Thyroid gland (tissue), 4 donors: ENCODE data around the gene NT5C3B. TPM values are rescaled to one million over a fixed set of nuclear protein-coding genes. Genes with fewer than 3 reads are reported as not detected.
A peak's percentile ranks its signal among the peaks of the same experiment; 100 is the strongest.

Experiments
- DNase-seq, 2 donors: peaks; one replicate each; pipeline ENCODE4 v3.0.0-alpha.2; 2019
- H3K27ac ChIP-seq, 3 donors: fragments of 200-600 bp; sonication (generic); 1 replicate in 2 of 3; 2 replicates in 1 of 3; pipeline ENCODE4 v1.5.1; 2016 to 2019; ENCODE audit warnings: mild to moderate bottlenecking in 1 of 3, moderate library complexity in 1 of 3
- H3K27me3 ChIP-seq: fragments of 200-600 bp; sonication (generic); one replicate; pipeline ENCODE4 v1.5.1; 2019
- H3K36me3 ChIP-seq, 2 donors: fragments of 200-600 bp; sonication (generic); one replicate each; pipeline ENCODE4 v1.5.1; 2016 to 2019
- H3K4me1 ChIP-seq, 2 donors: fragments of 200-600 bp; sonication (generic); one replicate each; pipeline ENCODE4 v1.5.1; 2017 to 2019
- H3K4me3 ChIP-seq, 3 donors: fragments of 200-600 bp; sonication (generic); replicated peaks in 1 of 3; 1 replicate in 2 of 3; 2 replicates in 1 of 3; pipeline ENCODE4 v1.5.1; 2016; ENCODE audit warnings: mild to moderate bottlenecking in 1 of 3
- H3K9me3 ChIP-seq: fragments of 200-600 bp; sonication (generic); one replicate; pipeline ENCODE4 v1.5.1; 2017
- CTCF ChIP-seq, 6 experiments: fragments of 200-600 bp in 3 of 6; fragments of 450-650 bp in 3 of 6; sonication (generic) in 3 of 6; IDR thresholded peaks; one replicate each; pipeline ENCODE4 v1.5.1; 2016 to 2019; ENCODE audit warnings: antibody characterized with exemption in 6 of 6, mild to moderate bottlenecking in 2 of 6, inconsistent platforms in 1 of 6, moderate library complexity in 1 of 6
- POLR2A ChIP-seq, 2 donors: fragments of 450-650 bp; IDR thresholded peaks; one replicate each; pipeline ENCODE4 v1.6.1; 2017; ENCODE audit warnings: antibody characterized with exemption in 2 of 2, mild to moderate bottlenecking in 2 of 2, moderate library complexity in 1 of 2
- WGBS, 2 donors: methylation state at CpG; one replicate each; pipeline ENCODE4 v1.1.5; 2017; 5-methylcytosine and 5-hydroxymethylcytosine counted together
- intact Hi-C: fragments of 100-400 bp; cut with DNase I; formaldehyde crosslinking; loops from one replicate; pipeline ENCODE4 v1.15.1; 2023
- total RNA-seq, 4 donors: library from RNA; depleted of rRNA; stranded (reverse); fragments of >200 nt; gene quantifications; one replicate each; pipeline ENCODE4 v1.2.3, GENCODE V29; 2016

NT5C3B gene
- total RNA-seq, 4 donors from 2014 or later: 97.3 to 132 (median 110) TPM

- peak within 1 kb of the TSS; percentile 36 to 80 (median 58) for H3K27ac ChIP-seq
- H3K4me1 ChIP-seq: peaks cover 18 to 37% of the 10 kb centered on the region in 2 donors
- intact Hi-C loops: no loop called here
- no peak for TF ChIP-seq POLR2A (IDR thresholded peaks at IDR 0.05)
- TF ChIP-seq CTCF (IDR thresholded peaks at IDR 0.05): no peak
- DNase-seq: peak; percentile 72 to 73
- H3K4me3 ChIP-seq: peak within 1 kb of the TSS; percentile 51 to 79 (median 64)
- WGBS, 2 donors: 3 to 7% methylated on average over 27 of the region's 35 CpGs
- no peaks in the 10 kb centered on the region for H3K9me3 ChIP-seq
- no peaks in the 10 kb centered on the region for H3K27me3 ChIP-seq
- no peaks in the 10 kb centered on the region for H3K36me3 ChIP-seq
Observed at GRCh38 chr17:41812381-41813151, 23.5 kb downstream of the NT5C3B start, which contains the start of gene FKBP10. TSS of gene FKBP10 (plus strand) at chr17:41813004. CDS start at chr17:41813035, 31 bp downstream.

DNA sequence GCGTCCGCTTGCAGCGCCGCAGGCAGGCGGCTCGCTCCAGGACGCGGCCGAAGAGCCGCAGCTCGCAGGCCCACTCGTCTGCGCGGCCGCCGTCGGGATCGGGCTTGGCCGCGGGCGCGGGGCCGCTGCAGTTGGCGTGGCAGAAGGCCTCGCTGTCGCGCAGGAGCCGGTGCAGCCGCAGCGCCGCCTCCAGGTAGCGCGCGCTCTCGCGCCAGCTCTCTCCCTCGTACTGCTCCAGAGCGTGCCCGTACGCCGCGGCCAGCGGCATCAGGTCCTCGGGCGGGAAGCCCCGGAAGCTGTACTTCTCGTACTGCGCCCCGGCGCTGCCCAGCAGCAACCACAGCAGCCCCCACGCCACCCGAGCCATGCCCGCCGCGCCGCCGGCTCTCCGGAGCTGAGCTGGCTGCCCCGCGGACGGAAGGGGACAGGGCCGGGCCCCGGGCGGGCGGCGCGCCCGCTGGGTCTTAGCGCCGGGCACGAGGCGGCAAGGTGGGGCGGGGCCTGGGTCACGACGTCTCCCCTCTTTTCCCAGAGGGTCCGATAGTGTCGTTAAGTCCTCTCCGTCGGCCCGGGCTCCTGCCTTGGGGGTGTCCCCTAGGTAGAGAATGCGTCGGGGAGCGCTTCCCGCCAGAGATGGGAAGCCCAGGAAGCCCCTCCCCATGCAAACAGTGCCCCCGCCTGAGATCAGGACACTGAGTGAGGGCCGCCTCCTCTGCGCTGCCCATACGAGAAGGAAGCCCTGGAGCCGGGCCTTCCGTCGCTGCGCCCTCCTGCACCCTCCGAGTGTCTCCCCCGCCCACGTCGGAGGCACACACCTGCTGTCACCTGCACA lies 24.3 kb downstream of the NT5C3B start, which contains the start of gene P3H4:
Gene P3H4 (minus strand): TSS at position 401 of the 832 bp plus-strand sequence. CDS start 34 bp downstream, at position 367.
- intact Hi-C loops: no loop called here
- TF ChIP-seq POLR2A (IDR thresholded peaks at IDR 0.05) (peak; percentile 15 to 65), CTCF (IDR thresholded peaks at IDR 0.05) (peak; percentile 40 to 90 (median 72))
- no peaks in the 10 kb centered on the region for H3K36me3 ChIP-seq
- 0 to 1% methylated on average over 5 to 19 of the region's 96 CpGs for WGBS, 2 donors
- peak within 1 kb of the TSS; percentile 36 to 80 (median 58) for H3K27ac ChIP-seq
- H3K4me3 ChIP-seq: peak within 1 kb of the TSS; percentile 51 to 79 (median 64)
- DNase-seq: peak; percentile 85 to 86
- peaks cover 18 to 37% of the 10 kb centered on the region in 2 donors for H3K4me1 ChIP-seq
- no peaks in the 10 kb centered on the region for H3K27me3 ChIP-seq
- H3K9me3 ChIP-seq: no peaks in the 10 kb centered on the region

DNA sequence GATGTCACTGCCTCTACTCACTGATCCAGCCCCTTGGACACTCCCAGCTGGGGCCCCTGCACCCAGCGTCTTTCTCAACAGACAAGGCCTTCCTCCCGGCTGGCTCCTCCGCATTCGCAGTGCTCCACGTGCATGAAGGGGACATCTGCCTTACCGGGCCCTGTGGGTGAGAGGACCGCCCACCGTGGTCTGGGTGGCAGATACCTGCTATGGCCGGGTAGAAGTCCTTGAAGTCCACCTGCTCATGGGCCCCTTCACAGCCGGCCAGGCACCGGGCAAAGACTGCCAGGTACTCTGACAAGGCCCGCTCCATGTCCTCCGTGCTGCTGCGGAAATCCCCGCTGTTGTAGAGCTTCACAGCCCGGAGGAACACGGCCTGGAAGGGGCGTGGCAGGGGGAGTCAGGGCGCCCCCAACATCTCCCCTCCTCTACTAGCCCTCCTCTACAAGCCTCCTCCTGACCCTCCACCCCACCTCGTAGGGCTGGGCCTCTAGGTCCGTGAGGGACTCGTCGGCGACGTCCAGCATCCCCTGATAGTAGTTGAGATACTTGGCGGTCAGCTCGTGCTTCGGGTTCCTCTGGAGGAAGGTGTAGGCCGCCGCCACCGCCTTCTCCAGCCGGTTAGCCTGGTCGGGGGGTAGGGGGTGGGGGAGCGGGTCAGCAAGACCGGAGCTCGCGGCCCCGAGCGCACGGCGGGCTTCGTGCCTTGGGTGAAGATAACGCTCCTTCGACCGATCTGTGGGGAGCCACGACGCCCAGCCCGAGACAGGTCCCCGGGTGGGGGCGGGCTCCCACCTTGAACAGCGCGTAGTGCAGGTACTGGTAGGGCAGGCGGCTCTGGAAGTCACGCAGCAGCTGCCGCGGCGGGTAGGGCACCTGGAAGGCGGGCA lies 25.1 kb downstream of the NT5C3B start:
- no peaks in the 10 kb centered on the region for H3K36me3 ChIP-seq
- peak; percentile 42 to 58 for DNase-seq
- intact Hi-C loops: no loop called here
- H3K27me3 ChIP-seq: no peaks in the 10 kb centered on the region
- peak overlapping the region; percentile 15 to 79 (median 64) for H3K4me3 ChIP-seq
- H3K27ac ChIP-seq: peak overlapping the region in 2 of 3 donors; percentile 58 to 80
- WGBS, 2 donors: 32 to 40% methylated on average over 26 to 30 of the region's 58 CpGs
- TF ChIP-seq POLR2A (IDR thresholded peaks at IDR 0.05) (no peak), CTCF (IDR thresholded peaks at IDR 0.05) (no peak)
- no peaks in the 10 kb centered on the region for H3K9me3 ChIP-seq
- H3K4me1 ChIP-seq: peaks cover 18 to 37% of the 10 kb centered on the region in 2 donors

GRCh38 chr17:41806685-41807445 lies 29.2 kb downstream of the NT5C3B start:
- H3K27ac ChIP-seq: no peak overlapping the region
- H3K27me3 ChIP-seq: no peaks in the 10 kb centered on the region
- no peak overlapping the region for H3K4me3 ChIP-seq
- DNase-seq: no peak
- peaks cover 12 to 18% of the 10 kb centered on the region in 2 donors for H3K4me1 ChIP-seq
- WGBS, 2 donors: 85 to 86% methylated on average over 7 to 8 of the region's 8 CpGs
- no peaks in the 10 kb centered on the region for H3K36me3 ChIP-seq
- TF ChIP-seq CTCF (IDR thresholded peaks at IDR 0.05) (no peak), POLR2A (IDR thresholded peaks at IDR 0.05) (no peak)
- intact Hi-C loops: no loop called here
- no peaks in the 10 kb centered on the region for H3K9me3 ChIP-seq
